KMS-11 (cell line): ENCODE measurements around the gene FHIP1B.
"Not testable (repeated sequence)": the region's sequence is repeated elsewhere in the genome, so short reads cannot be mapped to it uniquely, and the experiment has no call there.

Source experiments
- H2AFZ ChIP-seq: fragments of 200-600 bp; sonication (generic); 2 replicates; pipeline ENCODE4 v1.6.1; 2016; ENCODE audit warnings: antibody characterized with exemption, mixed run types, low read depth
- H3K27ac ChIP-seq: fragments of 200-600 bp; sonication (generic); 2 replicates; pipeline ENCODE4 v1.6.1; 2016; ENCODE audit warnings: mild to moderate bottlenecking, mixed run types
- H3K27me3 ChIP-seq: fragments of 200-600 bp; sonication (generic); 2 replicates; pipeline ENCODE4 v1.6.1; 2017; ENCODE audit warnings: mild to moderate bottlenecking, low read depth, mixed run types, moderate library complexity; ENCODE audit not compliant: insufficient read depth
- H3K36me3 ChIP-seq: fragments of 200-600 bp; sonication (generic); 2 replicates; pipeline ENCODE4 v1.6.1; 2017; ENCODE audit warnings: mild to moderate bottlenecking, mixed run types; ENCODE audit not compliant: insufficient read depth
- H3K4me1 ChIP-seq: fragments of 200-600 bp; sonication (generic); 2 replicates; pipeline ENCODE4 v1.6.1; 2016; ENCODE audit warnings: mild to moderate bottlenecking, low read depth, mixed run types; ENCODE audit not compliant: poor library complexity, severe bottlenecking
- H3K4me2 ChIP-seq: fragments of 200-600 bp; sonication (generic); 2 replicates; pipeline ENCODE4 v1.7.0; 2016; ENCODE audit warnings: mild to moderate bottlenecking, mixed run types
- H3K4me3 ChIP-seq: fragments of 200-600 bp; sonication (generic); IDR thresholded peaks from 2 replicates; pipeline ENCODE4 v1.6.1; 2017; ENCODE audit warnings: low read depth, low read length, mixed read lengths; ENCODE audit not compliant: insufficient read depth
- H3K79me2 ChIP-seq: fragments of 200-600 bp; sonication (generic); 2 replicates; pipeline ENCODE4 v1.6.1; 2016; ENCODE audit warnings: low read depth, mixed run types; ENCODE audit not compliant: insufficient read depth
- H3K9ac ChIP-seq: fragments of 200-600 bp; sonication (generic); 2 replicates; pipeline ENCODE4 v1.6.1; 2016; ENCODE audit warnings: mild to moderate bottlenecking, mixed run types
- H4K20me1 ChIP-seq: fragments of 200-600 bp; sonication (generic); 2 replicates; pipeline ENCODE4 v1.6.1; 2016; ENCODE audit warnings: mild to moderate bottlenecking, mixed run types; ENCODE audit not compliant: insufficient read depth
- TF ChIP-seq, protein P1 (sequence below): fragments of 200-600 bp; sonication (generic); conservative IDR thresholded peaks from 2 replicates; pipeline ENCODE4 v1.6.1; 2017; ENCODE audit warnings: low read depth, mild to moderate bottlenecking, antibody characterized with exemption, low read length, moderate library complexity, mixed read lengths

The FHIP1B gene

DNA sequence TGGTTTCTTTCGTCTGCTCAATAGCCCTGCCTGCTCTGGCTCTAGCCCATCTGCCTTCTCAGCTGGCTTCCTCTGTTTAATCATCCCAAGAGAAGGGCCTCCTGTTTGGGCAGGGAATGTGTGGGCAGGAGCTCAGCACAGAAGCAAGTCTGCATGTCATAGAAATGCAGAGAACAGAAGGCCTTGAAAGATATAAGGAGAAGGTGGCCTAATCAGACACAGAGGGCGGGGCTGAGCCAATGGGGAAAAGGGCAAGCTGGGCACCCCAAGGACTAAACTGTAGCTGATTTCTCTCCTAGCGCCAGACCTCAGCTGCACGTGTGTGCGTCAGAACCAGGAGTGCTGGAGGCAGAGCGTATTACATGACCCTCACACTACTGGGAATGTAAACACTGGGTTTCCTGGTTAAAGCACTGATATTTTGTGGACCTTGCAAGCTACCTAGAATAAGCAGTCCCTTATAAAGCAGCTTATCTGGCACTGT is 17.6 kb upstream of the FHIP1B start:
- H2AFZ ChIP-seq = no peak overlapping the region
- no peaks in the 10 kb centered on the region for H3K27me3 ChIP-seq
- H3K79me2 ChIP-seq = no peaks in the 10 kb centered on the region
- H3K4me3 ChIP-seq = no peak overlapping the region
- no peak overlapping the region for H3K9ac ChIP-seq
- no peaks in the 10 kb centered on the region for H4K20me1 ChIP-seq
- no peaks in the 10 kb centered on the region for H3K4me1 ChIP-seq
- no peak overlapping the region for H3K4me2 ChIP-seq
- no peaks in the 10 kb centered on the region for H3K36me3 ChIP-seq
- TF ChIP-seq, protein P1, sequence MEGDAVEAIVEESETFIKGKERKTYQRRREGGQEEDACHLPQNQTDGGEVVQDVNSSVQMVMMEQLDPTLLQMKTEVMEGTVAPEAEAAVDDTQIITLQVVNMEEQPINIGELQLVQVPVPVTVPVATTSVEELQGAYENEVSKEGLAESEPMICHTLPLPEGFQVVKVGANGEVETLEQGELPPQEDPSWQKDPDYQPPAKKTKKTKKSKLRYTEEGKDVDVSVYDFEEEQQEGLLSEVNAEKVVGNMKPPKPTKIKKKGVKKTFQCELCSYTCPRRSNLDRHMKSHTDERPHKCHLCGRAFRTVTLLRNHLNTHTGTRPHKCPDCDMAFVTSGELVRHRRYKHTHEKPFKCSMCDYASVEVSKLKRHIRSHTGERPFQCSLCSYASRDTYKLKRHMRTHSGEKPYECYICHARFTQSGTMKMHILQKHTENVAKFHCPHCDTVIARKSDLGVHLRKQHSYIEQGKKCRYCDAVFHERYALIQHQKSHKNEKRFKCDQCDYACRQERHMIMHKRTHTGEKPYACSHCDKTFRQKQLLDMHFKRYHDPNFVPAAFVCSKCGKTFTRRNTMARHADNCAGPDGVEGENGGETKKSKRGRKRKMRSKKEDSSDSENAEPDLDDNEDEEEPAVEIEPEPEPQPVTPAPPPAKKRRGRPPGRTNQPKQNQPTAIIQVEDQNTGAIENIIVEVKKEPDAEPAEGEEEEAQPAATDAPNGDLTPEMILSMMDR = no peak
- H3K27ac ChIP-seq = no peak overlapping the region

DNA sequence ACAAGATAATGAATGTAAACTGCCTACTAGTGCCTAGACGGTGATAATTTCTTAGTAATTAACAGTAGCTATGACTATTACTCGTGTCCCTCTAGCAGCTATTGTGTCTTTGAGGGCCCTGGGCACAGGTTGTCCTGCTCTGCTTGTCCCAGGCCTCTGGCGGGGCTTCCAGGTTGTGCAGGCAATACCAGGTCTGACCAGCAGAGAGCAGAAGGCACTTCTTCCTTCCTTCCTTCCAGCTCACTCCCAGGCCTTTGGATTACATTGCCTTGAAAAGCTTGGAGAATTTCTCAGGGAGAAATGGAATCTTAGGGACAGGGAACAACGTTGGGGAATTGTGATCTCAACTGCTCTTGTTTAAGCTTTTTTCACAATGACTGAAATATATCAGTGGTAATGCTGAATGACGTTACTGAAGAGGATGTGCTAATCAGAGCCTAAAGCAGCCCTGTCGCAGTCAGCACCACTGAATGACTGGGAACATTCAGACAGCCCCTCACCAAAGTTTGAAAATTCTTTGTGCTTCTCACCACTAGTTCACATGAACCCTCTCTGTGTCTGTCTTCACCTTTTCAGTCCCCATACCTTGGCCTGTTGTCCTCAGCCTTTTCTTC is 16.8 kb upstream of the FHIP1B start:
- Histone ChIP-seq H3K9ac (no peak overlapping the region), H3K27me3 (no peaks in the 10 kb centered on the region), H4K20me1 (no peaks in the 10 kb centered on the region), H3K27ac (no peak overlapping the region), H3K4me3 (no peak overlapping the region), H3K4me2 (no peak overlapping the region), H2AFZ (no peak overlapping the region), H3K4me1 (no peaks in the 10 kb centered on the region), H3K79me2 (no peaks in the 10 kb centered on the region), H3K36me3 (no peaks in the 10 kb centered on the region)
- TF ChIP-seq, protein P1 = peak; percentile 44; the same call in 1 of the 2 replicates

DNA sequence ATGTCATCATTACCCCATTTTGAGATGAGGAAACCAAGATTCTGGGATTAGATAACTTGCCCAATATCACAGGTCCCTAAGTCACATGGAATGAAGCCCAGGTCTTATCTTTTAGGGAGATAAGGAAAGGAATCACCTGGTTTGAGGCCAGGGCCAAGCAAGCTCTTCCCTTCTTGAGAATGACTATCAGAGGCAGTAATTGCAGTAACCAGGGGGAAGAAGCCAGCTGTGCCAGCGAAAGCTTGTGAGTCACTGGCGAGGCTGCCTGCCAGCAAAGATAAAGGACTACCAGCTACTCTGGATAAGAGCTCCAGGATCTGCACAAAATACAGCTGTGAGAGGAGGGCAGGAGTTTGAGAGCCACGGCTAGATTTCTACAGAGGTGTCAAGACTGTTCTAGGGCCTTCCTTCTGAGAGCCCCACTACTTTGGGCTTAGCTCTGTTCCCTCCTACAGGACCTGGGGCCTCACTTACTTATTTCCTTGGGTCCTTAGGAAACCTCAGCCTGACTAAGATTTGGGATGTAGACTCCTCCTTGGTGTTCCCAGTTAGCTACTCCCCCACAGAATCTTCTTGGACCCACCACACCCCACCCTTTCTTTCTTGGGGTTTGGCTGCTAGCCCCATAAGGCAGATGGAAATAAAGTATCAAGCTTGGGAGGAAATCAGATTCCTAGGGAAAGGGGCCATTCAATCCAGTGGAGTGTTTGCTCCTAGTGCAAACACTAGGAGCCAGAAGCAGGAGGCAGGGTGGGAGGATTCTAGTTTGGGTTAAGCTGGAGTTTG is 15.5 kb upstream of the FHIP1B start:
- no peaks in the 10 kb centered on the region for H3K79me2 ChIP-seq
- no peak overlapping the region for H2AFZ ChIP-seq
- no peak overlapping the region for H3K4me2 ChIP-seq
- H3K27me3 ChIP-seq = no peaks in the 10 kb centered on the region
- H3K4me3 ChIP-seq = no peak overlapping the region
- H3K9ac ChIP-seq = no peak overlapping the region
- TF ChIP-seq, protein P1 = no peak
- no peak overlapping the region for H3K27ac ChIP-seq
- no peaks in the 10 kb centered on the region for H3K36me3 ChIP-seq
- H3K4me1 ChIP-seq = no peaks in the 10 kb centered on the region
- no peaks in the 10 kb centered on the region for H4K20me1 ChIP-seq

DNA sequence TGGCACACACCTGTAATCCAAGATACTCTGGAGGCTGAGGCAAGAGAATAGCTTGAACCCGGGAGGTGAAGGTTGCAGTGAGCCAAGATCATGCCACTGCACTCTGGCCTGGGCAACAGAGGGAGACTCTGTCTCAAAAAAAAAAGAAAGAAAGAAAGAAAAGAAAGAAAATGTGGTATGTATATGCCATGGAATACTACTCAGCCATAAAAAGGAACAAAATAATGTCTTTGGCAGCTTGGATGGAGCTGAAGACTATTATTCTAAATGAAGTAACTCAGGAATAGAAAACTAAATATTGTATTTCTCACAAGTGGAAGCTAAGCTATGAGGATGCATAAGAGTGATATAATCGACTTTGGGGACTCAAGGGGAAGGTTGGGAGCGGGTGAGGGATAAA is 14.5 kb upstream of the FHIP1B start:
- H3K36me3 ChIP-seq, H3K27ac ChIP-seq, H3K27me3 ChIP-seq, H3K9ac ChIP-seq, H3K4me3 ChIP-seq, H2AFZ ChIP-seq, H4K20me1 ChIP-seq, H3K4me2 ChIP-seq, H3K79me2 ChIP-seq, H3K4me1 ChIP-seq: not testable (repeated sequence)

DNA sequence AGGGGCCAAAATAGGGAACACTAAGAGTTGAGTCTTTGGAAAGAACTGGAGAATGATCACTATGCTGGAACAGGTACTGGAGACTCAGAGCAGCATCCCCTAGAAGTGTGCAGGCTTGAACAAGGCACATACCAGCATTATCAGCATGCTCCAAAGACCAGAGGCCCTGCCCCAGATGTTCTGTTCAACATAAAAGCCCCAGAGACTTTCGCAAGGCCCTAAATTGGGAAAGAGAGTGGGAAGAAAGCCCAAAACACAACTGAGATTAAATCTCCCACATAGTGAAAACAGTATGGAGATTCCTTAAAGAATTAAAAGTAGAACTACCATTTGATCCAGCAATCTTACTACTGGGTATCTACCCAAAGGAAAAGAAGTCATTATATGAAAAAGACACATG is 13.8 kb upstream of the FHIP1B start:
- Histone ChIP-seq H3K4me2 (no peak overlapping the region), H2AFZ (no peak overlapping the region), H3K36me3 (no peaks in the 10 kb centered on the region), H3K79me2 (no peaks in the 10 kb centered on the region), H4K20me1 (no peaks in the 10 kb centered on the region), H3K4me3 (no peak overlapping the region), H3K27ac (no peak overlapping the region), H3K4me1 (no peaks in the 10 kb centered on the region), H3K9ac (no peak overlapping the region), H3K27me3 (no peaks in the 10 kb centered on the region)
- TF ChIP-seq, protein P1 = no peak
